NCI-H187 (cell line): ENCODE measurements around the gene MYMX.

Experiments
- DNase-seq, 2 experiments: peaks; one replicate each; lab custom pipeline; 2025; lab: John Stamatoyannopoulos, UW

Gene MYMX

DNA sequence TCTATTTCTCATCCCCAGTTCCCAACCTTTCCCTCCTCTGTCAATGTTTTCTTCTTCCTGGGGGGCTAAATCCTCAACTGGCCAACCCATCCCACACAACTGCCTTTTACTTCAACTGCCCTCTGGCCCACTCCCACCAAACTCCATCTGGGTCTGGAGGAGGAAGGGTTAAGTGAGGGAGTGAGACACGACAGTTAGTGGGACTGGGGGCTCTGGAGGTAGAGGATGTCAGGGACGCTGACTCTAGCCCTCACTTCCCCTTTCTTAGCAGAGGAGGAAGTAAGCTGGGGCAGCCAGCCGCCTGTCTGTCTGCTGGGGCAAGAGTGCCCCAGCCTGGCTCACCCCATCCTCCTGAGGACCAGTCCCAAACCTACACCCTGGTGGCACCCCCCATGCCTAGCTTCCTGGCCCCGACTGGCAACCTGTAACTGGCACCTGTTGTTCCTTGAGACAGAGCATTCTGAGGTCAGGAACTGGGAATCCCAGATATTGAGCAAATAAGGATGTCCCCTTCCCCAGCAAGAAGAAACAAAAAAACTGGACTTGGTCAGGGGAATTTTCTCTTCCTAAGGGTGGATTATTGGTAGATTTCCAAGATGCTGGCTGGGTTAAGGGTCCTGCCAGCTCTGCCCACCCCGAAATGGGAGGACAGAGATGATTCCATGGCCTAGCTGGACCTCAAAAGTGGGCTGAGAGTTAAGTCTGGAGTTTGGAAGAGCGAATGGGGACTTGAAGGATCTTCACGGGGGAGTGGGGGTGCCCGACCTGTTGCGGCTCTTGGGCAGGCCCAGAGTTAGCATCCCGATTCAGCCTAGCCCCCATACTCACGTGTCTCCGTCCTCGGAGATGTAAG, 47.7 kb downstream of the MYMX start:
- no peak for DNase-seq

DNA sequence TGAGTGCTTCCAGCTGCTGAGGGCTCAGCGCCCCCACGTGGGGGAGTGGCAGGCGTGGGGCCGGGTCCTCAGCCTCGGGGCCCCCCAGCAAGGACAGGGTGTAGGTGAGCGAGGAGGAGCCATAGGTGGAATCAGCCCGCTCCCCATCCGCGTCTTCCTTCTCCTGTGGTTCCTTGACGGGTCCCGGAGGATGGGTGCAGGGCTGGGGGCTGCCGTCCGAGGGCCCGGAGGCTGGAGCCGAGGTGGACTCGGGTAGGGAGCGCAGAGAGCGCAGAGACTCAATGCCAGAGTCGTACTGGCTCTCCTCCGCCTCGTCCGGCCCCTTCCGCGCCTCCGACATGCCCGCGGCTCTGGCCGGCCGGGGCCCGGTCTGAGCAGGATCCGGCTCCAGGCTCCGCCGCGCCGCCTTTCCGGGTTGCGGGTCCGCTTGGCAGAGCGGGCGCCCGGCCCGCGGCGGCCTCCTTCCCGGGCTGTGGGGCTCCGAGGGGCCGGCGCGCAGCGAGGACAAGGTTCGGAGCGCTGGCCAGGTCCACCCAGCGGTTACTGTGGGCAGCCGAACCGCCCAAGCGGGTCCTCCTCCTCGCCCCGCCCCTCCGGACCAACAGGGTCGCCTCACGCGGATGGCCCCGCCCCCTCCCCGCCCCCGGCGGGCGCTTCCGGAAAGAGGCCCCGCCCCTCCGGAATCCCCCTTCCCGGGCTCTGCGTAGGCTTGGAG, 48.4 kb downstream of the MYMX start, which contains the start of gene NFKBIE:
Gene NFKBIE, minus strand, starts transcription at position 545 of the 715 bp plus-strand sequence. Its CDS starts 205 bp downstream, at position 340.
- DNase-seq, result peak; percentile 74 to 87

DNA sequence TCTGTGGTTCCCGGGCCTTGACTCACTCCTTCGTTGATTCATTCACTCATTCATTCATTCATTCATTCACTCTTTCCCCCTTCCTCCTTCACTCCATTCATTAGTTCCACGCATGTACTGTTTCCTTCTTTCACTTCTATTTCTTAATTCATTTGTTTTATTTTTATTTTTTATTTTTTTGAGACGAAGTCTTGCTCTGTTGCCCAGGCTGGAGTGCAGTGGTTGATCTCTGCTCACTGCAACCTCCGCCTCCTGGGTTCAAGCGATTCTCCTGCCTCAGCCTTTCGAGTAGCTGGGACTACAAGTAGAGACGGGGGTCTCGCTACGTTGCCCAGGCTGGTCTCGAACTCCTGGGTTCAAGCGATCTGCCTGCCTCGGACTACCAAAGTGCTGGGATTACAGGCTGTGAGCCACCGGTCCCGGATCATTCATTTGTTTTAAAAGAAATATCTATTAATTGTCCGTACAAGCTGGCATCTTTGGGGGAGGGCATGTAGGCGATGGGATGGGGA, 49.1 kb downstream of the MYMX start:
- no peak for DNase-seq

DNA sequence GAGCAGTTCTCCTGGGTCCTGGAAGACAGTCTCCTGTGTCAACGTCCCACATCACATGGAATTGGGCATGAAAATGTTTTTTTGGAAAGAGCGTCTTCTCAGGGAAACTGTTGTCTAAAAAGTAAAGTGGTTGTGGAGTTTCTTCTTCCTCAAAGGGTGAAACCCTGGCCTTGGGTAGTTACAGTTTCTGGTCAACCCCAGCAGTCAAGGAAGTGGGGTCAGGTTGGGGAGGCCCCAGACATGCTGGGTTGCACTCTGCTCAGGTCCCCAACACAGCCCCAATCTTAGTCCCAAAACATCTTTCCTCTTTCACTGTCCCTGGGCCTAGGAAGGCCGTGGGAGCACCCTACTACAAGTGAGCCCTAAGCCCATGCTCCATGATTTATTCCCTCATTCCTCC, 49.6 kb downstream of the MYMX start:
- no peak for DNase-seq

DNA sequence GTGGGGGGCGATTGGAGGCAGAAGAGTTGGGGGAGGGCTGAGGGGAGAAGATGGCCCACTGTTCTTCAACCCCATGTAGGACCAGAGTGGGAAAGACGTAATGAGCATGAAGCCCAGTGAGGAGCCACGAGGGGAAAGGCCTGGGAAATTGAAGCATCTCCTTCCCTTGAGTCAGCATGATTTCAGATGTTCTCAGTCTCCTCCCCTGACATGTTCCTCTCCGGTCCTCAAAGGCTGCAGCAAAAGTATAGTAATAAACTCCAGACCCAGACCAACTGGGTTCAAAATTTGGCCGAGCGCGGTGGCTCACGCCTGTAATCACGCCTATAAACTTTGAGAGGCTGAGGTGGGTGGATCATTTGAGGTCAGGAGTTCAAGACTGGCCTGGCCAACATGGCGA, 50.5 kb downstream of the MYMX start:
- no peak for DNase-seq
